Gastroesophageal sphincter (tissue), 3 donors: ENCODE measurements around the gene CBLIF.

Experiments
- CTCF ChIP-seq, 4 experiments: fragments of 200-600 bp in 2 of 4; fragments of 450-650 bp in 2 of 4; sonication (generic) in 1 of 4; IDR thresholded peaks; one replicate each; pipeline ENCODE4 v1.5.1; 2017 to 2019; ENCODE audit warnings: antibody characterized with exemption in 4 of 4, mild to moderate bottlenecking in 2 of 4, moderate library complexity in 2 of 4
- EP300 ChIP-seq: sonication (generic); formaldehyde crosslinking; IDR thresholded peaks from one replicate; pipeline ENCODE4 v1.6.1; 2017; ENCODE audit warnings: antibody characterized with exemption, mild to moderate bottlenecking
- POLR2AphosphoS5 ChIP-seq: sonication (generic); formaldehyde crosslinking; IDR thresholded peaks from one replicate; pipeline ENCODE4 v1.6.1; 2017; ENCODE audit warnings: antibody characterized with exemption

- no peak for TF ChIP-seq CTCF (IDR thresholded peaks at IDR 0.05)
- no peak for TF ChIP-seq POLR2AphosphoS5
- no peak for TF ChIP-seq EP300
These were observed 58.1 kb downstream of the CBLIF start for GRCh38 chr11:59787255-59787588.
